HAP-1 (cell line): ENCODE results near the gene LACTB.
"Not testable (repeated sequence)": the region's sequence is repeated elsewhere in the genome, so short reads cannot be mapped to it uniquely, and the experiment has no call there.

ENCODE experiments used
- DNase-seq, 2 experiments: peaks; one replicate each; pipeline ENCODE4 v3.0.0-alpha.2; 2016 to 2020; ENCODE audit warnings: low spot score in 2 of 2
- H3K27me3 ChIP-seq: fragments of 250-450 bp; sonication (Bioruptor Pico); 2 replicates; pipeline ENCODE4 v1.5.1; 2020; ENCODE audit warnings: low read depth, mild to moderate bottlenecking, moderate library complexity
- H3K36me3 ChIP-seq: fragments of 250-450 bp; sonication (Bioruptor Pico); replicated peaks from 2 replicates; pipeline ENCODE4 v1.5.1; 2020; ENCODE audit warnings: mild to moderate bottlenecking
- H3K4me1 ChIP-seq: fragments of 250-450 bp; sonication (Bioruptor Pico); 2 replicates; pipeline ENCODE4 v1.5.1; 2020; ENCODE audit warnings: mild to moderate bottlenecking
- H3K4me3 ChIP-seq: fragments of 250-450 bp; sonication (Bioruptor Pico); 2 replicates; pipeline ENCODE4 v1.5.1; 2020; ENCODE audit warnings: mild to moderate bottlenecking, moderate library complexity
- H3K9me3 ChIP-seq: fragments of 250-450 bp; sonication (Bioruptor Pico); 2 replicates; pipeline ENCODE4 v1.5.1; 2020; ENCODE audit warnings: mild to moderate bottlenecking, moderate library complexity
- in situ Hi-C: fragments of 300-500 bp; cut with MboI; formaldehyde crosslinking; loops from 3 replicates; pipeline ENCODE4 v1.14.3; 2020; ENCODE audit warnings: low sequenced_read_pairs, inconsistent platforms, mixed read lengths

LACTB gene

DNA sequence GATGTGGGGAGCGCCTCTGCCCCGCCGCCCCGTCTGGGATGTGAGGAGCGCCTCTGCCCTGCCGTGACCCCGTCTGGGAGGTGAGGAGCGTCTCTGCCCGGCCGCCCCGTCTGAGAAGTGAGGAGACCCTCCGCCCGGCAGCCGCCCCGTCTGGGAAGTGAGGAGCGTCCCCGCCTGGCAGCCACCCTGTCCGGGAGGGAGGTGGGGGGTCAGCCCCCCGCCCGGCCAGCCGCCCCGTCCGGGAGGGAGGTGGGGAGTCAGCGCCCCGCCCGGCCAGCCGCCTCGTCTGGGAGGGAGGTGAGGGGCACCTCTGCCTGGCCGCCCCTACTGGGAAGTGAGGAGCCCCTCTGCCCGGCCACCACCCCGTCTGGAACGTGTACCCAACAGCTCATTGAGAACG is 22.8 kb upstream of the LACTB start:
- peaks cover 14% of the 10 kb centered on the region; the same call in 1 of the 2 replicates for H3K9me3 ChIP-seq
- not testable (repeated sequence) for H3K27me3 ChIP-seq, H3K36me3 ChIP-seq, H3K4me3 ChIP-seq, H3K4me1 ChIP-seq, DNase-seq
- in situ Hi-C loops, result loop anchor here (10.0 kb wide), 1 partner anchor 254 kb away; no protein-coding TSS in a partner anchor

DNA sequence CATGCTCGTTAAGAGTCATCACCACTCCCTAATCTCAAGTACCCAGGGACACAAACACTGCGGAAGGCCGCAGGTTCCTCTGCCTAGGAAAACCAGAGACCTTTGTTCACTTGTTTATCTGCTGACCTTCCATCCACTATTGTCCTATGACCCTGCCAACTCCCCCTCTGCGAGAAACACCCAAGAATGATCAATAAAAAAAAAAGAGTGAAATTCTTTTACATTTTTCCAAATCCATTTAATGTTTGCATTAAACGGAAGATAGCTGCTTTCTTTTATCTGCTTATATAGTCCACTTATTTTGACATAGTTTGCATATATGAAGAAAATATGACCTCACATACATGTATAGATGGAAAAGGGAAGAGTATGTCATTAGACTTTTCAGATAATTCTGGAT is 22.1 kb upstream of the LACTB start:
- not testable (repeated sequence) for H3K4me3 ChIP-seq, H3K4me1 ChIP-seq, H3K36me3 ChIP-seq, H3K27me3 ChIP-seq, DNase-seq
- H3K9me3 ChIP-seq, result peaks cover 14% of the 10 kb centered on the region; the same call in 1 of the 2 replicates
- in situ Hi-C loops, result loop anchor here (10.0 kb wide), 1 partner anchor 255 kb away; no protein-coding TSS in a partner anchor

DNA sequence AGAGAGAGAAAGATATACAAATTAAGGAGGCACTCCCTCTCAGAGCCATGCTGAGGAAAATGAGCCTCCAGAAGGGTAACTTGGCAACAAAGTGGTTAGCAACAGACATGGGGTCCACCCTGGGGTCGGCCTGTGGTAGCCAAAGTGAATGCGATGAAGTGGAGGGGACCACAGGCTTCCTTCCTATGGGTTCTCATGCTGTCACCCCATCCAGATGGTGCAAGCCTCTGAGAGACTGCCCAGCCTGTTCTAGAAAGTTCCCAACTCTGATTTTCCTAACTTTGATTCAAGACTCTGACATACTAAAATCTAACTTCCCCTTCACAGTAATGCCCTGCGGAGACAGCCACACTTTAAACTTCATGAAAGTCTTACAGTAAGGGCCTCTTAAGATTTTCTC is 18.2 kb upstream of the LACTB start:
- Histone ChIP-seq H3K4me3 (no peak overlapping the region), H3K27me3 (no peaks in the 10 kb centered on the region; the same call in 1 of the 2 replicates), H3K9me3 (peaks cover 23% of the 10 kb centered on the region; the same call in 1 of the 2 replicates), H3K36me3 (no peaks in the 10 kb centered on the region), H3K4me1 (no peaks in the 10 kb centered on the region)
- no peak for DNase-seq
- in situ Hi-C loops, result no loop called here

DNA sequence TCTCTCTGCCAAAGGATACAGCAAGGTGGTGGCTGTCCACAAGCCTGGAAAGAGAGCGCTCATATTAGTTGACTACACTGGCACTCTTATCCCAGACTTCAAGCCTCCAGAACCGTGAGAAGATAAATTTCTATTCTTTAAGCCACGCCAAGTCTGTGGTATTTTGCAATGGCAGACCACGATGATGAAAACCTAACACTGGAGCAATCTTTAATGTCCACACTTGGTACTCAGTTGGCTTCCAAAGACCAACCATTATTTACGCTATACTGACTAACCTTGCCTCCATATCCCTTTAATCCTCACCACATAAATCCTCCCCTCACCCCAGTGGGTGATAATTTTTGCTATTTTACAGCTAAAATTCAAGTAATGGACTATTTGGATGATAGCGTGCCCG is 16.9 kb upstream of the LACTB start:
- H3K4me1 ChIP-seq, result no peaks in the 10 kb centered on the region
- DNase-seq, result no peak
- no peaks in the 10 kb centered on the region for H3K36me3 ChIP-seq
- no peaks in the 10 kb centered on the region; the same call in 1 of the 2 replicates for H3K27me3 ChIP-seq
- H3K4me3 ChIP-seq, result no peak overlapping the region
- in situ Hi-C loops, result no loop called here
- H3K9me3 ChIP-seq, result peaks cover 23% of the 10 kb centered on the region; the same call in 1 of the 2 replicates

DNA sequence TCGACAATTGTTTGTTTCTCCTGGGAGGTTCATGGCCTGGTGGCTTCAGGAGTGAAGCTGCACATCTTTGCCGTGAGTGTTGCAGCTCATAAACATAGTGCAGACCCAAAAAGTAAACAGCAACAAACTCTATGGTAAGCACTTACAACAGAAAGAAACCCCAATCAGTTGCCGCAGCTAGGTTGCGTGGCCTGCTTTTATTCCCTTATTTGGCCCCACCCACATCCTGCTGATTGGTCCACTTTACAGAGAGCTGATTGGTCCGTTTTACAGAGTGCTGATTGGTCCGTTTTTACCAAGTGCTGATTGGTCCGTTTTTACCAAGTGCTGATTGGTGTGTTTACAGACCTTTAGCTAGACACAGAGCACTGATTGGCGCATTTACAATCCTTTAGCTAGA is 16.3 kb upstream of the LACTB start:
- in situ Hi-C loops, H3K4me3 ChIP-seq, DNase-seq, H3K27me3 ChIP-seq, H3K4me1 ChIP-seq, H3K36me3 ChIP-seq: not testable (repeated sequence)
- peaks cover 20% of the 10 kb centered on the region; the same call in 1 of the 2 replicates for H3K9me3 ChIP-seq

DNA sequence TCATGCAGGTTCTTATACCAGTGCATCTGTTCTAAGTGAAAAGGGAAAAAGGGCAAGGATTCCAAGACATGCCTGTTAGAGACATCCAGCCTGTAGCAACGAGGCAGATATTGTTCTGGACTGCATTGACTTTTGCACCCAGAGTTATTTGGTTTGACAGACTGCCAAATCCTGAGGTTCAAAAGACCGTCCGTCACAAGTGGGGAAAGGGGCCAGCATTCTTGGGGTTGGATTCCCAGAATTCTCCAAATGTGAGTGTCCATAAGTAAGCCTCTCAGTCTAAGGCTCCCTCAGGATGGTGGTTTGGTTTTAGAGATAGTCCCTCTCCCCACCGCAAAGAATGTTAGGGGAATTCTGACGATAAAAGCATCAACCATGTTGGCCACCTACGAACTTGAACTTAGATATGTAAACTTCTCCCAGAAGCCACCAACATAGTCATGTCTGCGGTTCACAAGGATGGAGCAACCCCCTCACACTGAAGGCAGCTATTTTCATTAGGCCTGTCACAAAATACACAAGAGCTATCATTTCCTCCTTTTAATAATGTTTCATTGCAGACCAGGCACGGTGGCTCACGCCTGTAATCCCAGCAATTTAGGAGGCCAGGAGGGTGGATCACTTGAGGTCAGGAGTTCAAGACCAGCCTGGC is 13.6 kb upstream of the LACTB start:
- Histone ChIP-seq H3K27me3 (no peaks in the 10 kb centered on the region; the same call in 1 of the 2 replicates), H3K9me3 (peaks cover 12% of the 10 kb centered on the region; the same call in 1 of the 2 replicates), H3K4me1 (no peaks in the 10 kb centered on the region), H3K36me3 (no peaks in the 10 kb centered on the region), H3K4me3 (no peak overlapping the region)
- in situ Hi-C loops, result no loop called here
- DNase-seq, result no peak

DNA sequence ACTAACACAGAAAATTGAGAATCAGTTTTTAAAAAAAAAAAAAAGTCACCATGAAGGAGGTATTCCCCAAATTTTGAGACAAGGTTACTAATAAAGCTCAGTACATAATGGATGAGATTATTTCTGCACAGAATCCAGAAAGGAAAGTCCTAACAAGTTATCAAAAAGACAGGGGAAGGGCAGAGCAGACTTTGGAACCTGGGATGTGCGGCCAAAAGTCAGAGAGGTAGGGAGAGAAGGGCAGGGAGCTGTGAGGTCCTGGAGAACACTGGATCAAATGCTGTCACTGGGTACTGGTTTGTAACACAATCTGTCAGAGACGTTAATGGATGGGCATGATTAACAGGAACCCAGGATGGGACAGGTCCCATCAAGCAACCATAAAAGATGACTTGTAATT is 12.2 kb upstream of the LACTB start:
- Histone ChIP-seq H3K27me3 (no peaks in the 10 kb centered on the region; the same call in 1 of the 2 replicates), H3K9me3 (peaks cover 9% of the 10 kb centered on the region; the same call in 1 of the 2 replicates), H3K4me1 (no peaks in the 10 kb centered on the region), H3K4me3 (no peak overlapping the region), H3K36me3 (no peaks in the 10 kb centered on the region)
- DNase-seq, result no peak
- in situ Hi-C loops, result no loop called here

DNA sequence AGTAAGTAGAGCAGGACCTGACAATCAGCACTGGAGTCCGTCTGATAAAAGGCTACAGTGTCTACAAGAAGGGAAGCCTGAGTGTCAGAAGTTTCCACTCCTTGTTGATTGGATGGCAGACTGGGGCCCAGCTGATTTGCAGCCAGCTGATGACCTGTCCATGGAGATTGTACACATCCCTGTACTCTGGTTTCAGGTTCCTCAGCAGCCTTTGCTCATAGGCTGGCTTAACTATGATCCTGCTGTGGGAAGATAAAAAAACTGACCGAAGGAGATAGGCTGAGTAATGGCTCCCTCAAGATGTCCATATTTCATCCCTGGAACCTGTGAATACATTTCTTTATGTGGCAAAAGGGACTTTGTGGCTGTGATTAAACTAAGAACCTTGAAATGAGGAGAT is 11.7 kb upstream of the LACTB start:
- in situ Hi-C loops, result no loop called here
- Histone ChIP-seq H3K4me3 (no peak overlapping the region), H3K4me1 (no peaks in the 10 kb centered on the region), H3K9me3 (peaks cover 8% of the 10 kb centered on the region; the same call in 1 of the 2 replicates), H3K27me3 (no peaks in the 10 kb centered on the region; the same call in 1 of the 2 replicates), H3K36me3 (no peaks in the 10 kb centered on the region)
- no peak for DNase-seq

DNA sequence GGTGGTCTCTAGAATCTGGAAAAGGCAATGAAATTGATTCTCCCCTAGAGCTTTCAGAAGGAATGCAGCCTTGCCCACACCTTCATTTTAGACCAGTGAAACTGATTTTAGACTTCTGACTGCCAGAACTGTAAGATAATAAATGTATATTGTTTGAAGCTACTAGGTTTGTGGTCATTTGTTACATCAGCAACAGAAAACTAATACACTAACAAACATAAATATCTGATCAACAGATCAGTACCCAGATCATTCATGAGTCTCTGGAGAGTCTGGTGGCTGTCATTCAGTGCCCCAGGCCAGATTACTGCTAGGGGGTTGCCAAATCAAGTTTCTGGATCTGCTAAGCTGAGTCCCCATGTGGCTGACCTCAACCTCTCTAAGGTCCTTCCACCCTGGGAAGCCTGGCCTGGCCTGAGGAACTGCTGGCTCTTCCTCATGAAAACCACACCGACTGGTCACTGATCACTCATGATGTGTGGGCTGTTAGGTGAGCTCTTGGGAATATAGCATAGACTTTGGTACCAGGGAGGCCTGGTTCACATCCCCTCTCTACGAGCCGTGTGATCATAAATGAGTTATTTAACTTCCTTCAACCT is 11.1 kb upstream of the LACTB start:
- no peak for DNase-seq
- Histone ChIP-seq H3K9me3 (peaks cover 3% of the 10 kb centered on the region; the same call in 1 of the 2 replicates), H3K36me3 (no peaks in the 10 kb centered on the region), H3K27me3 (no peaks in the 10 kb centered on the region), H3K4me3 (no peak overlapping the region), H3K4me1 (no peaks in the 10 kb centered on the region)
- in situ Hi-C loops, result no loop called here

DNA sequence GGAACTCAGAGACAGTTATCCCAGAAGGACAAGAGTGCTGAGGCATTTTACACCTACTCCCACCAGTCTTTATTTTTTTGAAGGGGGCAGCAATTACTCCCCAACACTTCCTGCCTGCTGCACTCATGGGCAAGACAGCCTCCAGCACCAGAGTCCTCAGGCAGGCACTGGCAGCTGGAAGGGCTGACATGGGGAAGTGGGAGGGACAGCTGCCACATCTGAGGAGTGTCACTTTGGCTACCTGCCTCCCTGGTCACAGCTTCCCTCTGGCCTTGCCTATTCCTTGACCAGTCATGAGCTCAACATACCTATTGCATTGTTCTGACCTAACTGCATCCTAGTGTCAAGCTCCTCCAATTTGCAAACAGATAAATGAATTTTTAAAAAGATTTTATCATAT is 10.2 kb upstream of the LACTB start:
- no peaks in the 10 kb centered on the region for H3K4me1 ChIP-seq
- H3K4me3 ChIP-seq, result no peak overlapping the region
- no peak for DNase-seq
- peaks cover 2% of the 10 kb centered on the region; the same call in 1 of the 2 replicates for H3K9me3 ChIP-seq
- no peaks in the 10 kb centered on the region for H3K36me3 ChIP-seq
- in situ Hi-C loops, result no loop called here
- H3K27me3 ChIP-seq, result no peaks in the 10 kb centered on the region

DNA sequence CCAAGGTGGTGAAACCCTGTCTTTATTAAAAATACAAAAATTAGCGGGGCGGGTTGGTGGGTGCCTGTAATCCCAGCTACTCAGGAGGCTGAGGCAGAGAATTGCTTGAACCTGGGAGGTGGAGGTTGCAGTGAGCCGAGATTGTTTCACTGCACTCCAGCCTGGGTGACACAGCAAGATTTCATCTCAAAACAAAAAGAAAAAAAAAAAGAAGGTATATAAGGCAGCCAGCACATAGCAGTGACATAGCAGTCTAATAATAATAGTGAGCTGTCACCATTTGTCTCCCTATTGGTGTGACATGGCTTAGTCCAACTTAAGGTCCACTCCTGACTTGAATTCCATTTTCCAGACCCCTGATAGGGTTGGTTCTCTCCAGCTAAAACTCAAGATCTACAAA is 8.8 kb upstream of the LACTB start:
- in situ Hi-C loops, result no loop called here
- no peak for DNase-seq
- Histone ChIP-seq H3K9me3 (no peaks in the 10 kb centered on the region), H3K4me1 (no peaks in the 10 kb centered on the region), H3K27me3 (no peaks in the 10 kb centered on the region; the same call in 1 of the 2 replicates), H3K36me3 (no peaks in the 10 kb centered on the region), H3K4me3 (no peak overlapping the region)

DNA sequence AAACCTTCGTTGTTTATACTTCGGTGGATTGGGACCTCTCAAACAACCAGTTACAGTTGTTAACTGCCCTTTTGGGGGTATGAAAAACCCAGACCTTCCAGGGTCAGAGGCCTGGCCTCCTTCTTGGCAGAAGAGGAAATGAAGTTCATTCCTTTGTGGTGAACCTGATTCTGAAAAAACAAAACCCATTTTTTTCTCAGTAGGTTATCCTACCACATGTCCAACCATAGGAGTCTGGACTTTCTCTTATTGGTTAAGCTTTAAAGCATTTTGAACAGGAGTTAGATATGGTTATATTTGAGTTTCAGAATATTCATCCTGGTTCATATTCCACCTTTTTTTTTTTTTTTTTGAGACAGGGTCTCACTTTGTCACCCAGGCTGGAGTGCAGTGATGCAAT is 7.2 kb upstream of the LACTB start:
- no peak for DNase-seq
- no peaks in the 10 kb centered on the region for H3K36me3 ChIP-seq
- H3K27me3 ChIP-seq, result no peaks in the 10 kb centered on the region; the same call in 1 of the 2 replicates
- H3K4me1 ChIP-seq, result no peaks in the 10 kb centered on the region
- in situ Hi-C loops, result no loop called here
- no peak overlapping the region for H3K4me3 ChIP-seq
- peaks cover 5% of the 10 kb centered on the region for H3K9me3 ChIP-seq

DNA sequence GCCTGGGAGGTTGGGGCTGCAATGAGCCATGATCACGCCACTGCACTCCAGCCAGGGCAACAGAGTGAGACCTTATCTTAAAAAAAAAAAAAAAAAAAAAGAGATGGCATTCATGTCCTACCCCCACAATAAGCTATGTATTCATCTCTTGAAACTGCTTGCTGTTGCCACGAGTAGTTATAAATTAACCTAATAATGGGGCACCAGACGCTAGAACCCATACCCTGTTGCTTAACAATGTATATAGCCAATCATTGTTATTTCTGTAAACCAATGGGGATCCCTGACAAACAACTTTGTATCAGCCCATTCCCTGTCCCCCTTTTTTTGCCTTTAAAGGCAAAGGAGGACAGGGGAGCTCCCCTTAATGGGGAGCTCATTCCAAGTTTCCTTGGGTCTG is 2.8 kb upstream of the LACTB start:
- H3K4me3 ChIP-seq, result no peak overlapping the region
- in situ Hi-C loops, result no loop called here
- no peak for DNase-seq
- no peaks in the 10 kb centered on the region for H3K36me3 ChIP-seq
- H3K9me3 ChIP-seq, result peaks cover 7% of the 10 kb centered on the region
- H3K4me1 ChIP-seq, result peaks cover 9% of the 10 kb centered on the region
- no peaks in the 10 kb centered on the region; the same call in 1 of the 2 replicates for H3K27me3 ChIP-seq
